IPS DF 6.9 (cell line): ENCODE measurements around the gene C2CD4C.
"Not testable (repeated sequence)": the region's sequence is repeated elsewhere in the genome, so short reads cannot be mapped to it uniquely, and the experiment has no call there.

Experiments used
- DNase-seq: peaks from one replicate; pipeline ENCODE4 v3.0.0-alpha.2; 2013; ENCODE audit warnings: low read depth, low spot score
- H3K27ac ChIP-seq: one replicate; pipeline ENCODE4 v1.5.1; 2013; ENCODE audit warnings: low read length, control low read depth
- H3K27me3 ChIP-seq: 2 replicates; pipeline ENCODE4 v1.6.1; 2013; ENCODE audit warnings: mild to moderate bottlenecking, low read length; ENCODE audit not compliant: control insufficient read depth, insufficient read depth
- H3K36me3 ChIP-seq: 2 replicates; pipeline ENCODE4 v1.6.1; 2013; ENCODE audit warnings: low read length; ENCODE audit not compliant: control insufficient read depth, insufficient read depth
- H3K4me1 ChIP-seq: 2 replicates; pipeline ENCODE4 v1.6.1; 2013; ENCODE audit warnings: low read length; ENCODE audit not compliant: control insufficient read depth, insufficient read depth
- H3K4me3 ChIP-seq: 2 replicates; pipeline ENCODE4 v1.5.1; 2013; ENCODE audit warnings: mild to moderate bottlenecking, low read length
- H3K9me3 ChIP-seq: 2 replicates; pipeline ENCODE4 v1.6.1; 2013; ENCODE audit warnings: low read length, inconsistent platforms; ENCODE audit not compliant: control insufficient read depth, insufficient read depth
- WGBS: extraction: QIAGEN DNeasy Blood & Tissue Kit; methylation state at CpG from one replicate; pipeline ENCODE4 v1.1.7; 2013; ENCODE audit warnings: mixed read lengths, missing lambda C conversion rate; ENCODE audit not compliant: insufficient read length, insufficient coverage; 5-methylcytosine and 5-hydroxymethylcytosine counted together

C2CD4C gene

DNA sequence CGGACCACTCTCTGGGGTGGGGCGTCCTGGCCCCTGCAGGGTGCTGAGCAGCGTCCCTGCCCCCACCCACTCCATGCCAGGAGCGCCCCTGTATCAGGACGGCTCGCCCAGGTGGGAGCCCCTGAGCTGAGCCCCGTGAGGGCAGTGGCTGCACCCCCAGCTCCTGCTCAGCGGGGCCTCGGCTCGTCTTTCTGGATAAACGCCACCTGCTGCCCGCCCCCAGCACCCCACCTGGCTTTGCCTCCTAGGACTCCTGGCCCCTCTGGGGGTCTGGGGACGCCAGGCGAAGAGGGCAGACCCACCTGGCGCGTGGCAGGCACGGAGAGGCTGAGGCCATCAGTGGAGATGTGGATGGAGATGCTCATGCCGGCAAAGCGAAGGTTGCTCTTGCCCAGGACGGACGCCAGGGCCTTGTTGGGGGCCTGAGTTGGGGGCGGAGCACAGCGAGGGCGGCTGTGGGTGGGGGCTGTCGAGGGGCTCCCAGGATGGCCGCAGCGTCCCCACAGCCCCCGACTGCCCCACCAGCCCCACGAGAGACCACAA, 29.5 kb upstream of the C2CD4C start:
- Histone ChIP-seq H3K9me3 (no peaks in the 10 kb centered on the region; the same call in 1 of the 2 replicates), H3K27me3 (no peaks in the 10 kb centered on the region)
- no CpG with 5 or more reads among the region's 29 CpGs for WGBS

DNA sequence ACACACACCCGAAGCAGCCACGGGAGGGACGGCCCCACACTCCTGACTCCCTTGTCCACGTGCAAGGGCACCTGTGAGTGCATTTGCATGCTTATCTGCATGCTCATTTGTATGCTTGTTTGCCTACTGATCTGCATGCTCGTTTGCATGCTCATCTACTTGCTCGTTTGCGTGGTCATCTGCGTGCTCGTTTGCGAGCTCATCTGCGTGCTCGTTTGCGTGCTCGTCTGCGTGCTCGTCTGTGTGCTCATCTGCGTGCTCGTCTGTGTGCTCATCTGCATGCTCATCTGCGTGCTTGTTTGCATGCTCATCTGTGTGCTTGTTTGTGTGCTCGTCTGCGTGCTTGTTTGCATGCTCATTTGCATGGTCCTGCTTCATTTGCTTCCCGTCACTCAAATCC, 28.1 kb upstream of the C2CD4C start:
- no CpG with 5 or more reads among the region's 22 CpGs for WGBS
- Histone ChIP-seq H3K27ac (no peak overlapping the region), H3K9me3 (no peaks in the 10 kb centered on the region; the same call in 1 of the 2 replicates), H3K4me3 (no peak overlapping the region), H3K36me3 (no peaks in the 10 kb centered on the region; the same call in 1 of the 2 replicates), H3K27me3 (no peaks in the 10 kb centered on the region), H3K4me1 (peaks cover 4% of the 10 kb centered on the region)
- DNase-seq: no peak

More for the DNA sequence above, 29.5 kb upstream of the C2CD4C start:
- peaks cover 4% of the 10 kb centered on the region for H3K4me1 ChIP-seq
- H3K36me3 ChIP-seq: no peaks in the 10 kb centered on the region; the same call in 1 of the 2 replicates
- H3K4me3 ChIP-seq: no peak overlapping the region; the same call in 1 of the 2 replicates
- H3K27ac ChIP-seq: no peak overlapping the region
- DNase-seq: no peak

DNA sequence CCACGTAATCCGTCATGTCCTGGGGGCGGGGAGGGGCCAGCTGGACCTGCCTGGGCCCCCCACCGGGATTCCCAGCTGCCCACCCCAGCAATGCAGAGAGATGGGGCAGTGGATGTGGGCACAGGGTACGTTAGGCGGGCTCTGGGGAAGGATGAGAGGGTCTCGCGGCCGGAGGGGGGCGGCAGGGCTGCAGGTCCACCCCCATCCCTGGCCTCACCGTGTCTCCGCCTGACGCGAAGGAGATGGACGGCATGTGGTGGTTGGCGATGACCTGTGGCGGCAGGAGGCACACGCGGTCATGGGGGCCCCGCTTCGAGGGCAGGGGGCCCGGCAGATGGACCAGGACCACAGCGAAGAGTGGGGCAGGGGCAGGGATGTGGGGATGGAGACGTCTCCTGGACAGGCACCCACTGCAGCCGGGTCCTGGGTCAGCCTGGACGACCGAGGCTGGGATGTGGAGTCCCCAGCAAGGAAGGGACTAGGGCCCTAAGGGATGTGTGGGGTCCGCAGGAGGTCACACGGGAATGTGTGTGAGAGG, 27.5 kb upstream of the C2CD4C start:
- H3K27me3 ChIP-seq: no peaks in the 10 kb centered on the region
- no CpG with 5 or more reads among the region's 29 CpGs for WGBS

DNA sequence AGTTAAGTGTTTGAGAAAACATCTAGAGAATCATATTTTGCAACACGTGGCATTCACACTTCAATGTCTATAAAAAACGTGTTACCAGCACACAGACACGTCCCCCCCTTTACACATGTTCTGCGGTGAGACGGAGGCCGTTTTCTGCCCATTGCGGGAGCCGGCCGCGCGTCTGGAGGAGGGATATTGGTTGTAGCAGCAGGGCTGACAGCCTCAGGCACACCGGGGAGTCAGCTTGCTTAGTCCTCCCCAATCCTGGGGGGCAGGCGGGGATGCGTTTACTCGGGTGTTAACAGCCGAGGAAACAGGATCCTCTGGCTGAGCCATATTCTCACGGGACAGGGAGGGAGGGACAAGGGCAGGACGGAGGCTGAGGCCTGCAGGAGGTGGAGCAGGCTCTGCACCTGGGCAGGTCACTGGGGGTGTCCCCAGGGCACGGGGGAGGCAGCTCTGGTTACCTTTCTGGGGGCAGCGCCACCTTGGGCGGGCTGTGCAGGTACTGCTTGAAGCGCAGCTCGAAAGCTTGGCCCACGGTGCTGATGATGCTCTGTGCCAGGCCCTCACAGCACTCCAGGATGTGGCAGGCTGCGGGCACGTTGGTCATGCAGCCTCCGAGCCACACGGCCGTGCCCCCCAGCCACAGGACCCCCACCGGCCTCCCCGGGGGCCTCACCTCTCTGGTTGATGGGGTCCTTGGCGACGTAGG, 26.9 kb upstream of the C2CD4C start:
- Histone ChIP-seq H3K27ac (no peak overlapping the region), H3K4me1 (peaks cover 2% of the 10 kb centered on the region), H3K4me3 (no peak overlapping the region), H3K27me3 (no peaks in the 10 kb centered on the region), H3K36me3 (no peaks in the 10 kb centered on the region; the same call in 1 of the 2 replicates), H3K9me3 (no peaks in the 10 kb centered on the region; the same call in 1 of the 2 replicates)
- no CpG with 5 or more reads among the region's 33 CpGs for WGBS
- DNase-seq: no peak

More for the DNA sequence above, 27.5 kb upstream of the C2CD4C start:
- Histone ChIP-seq H3K4me1 (peaks cover 4% of the 10 kb centered on the region), H3K4me3 (no peak overlapping the region), H3K36me3 (no peaks in the 10 kb centered on the region; the same call in 1 of the 2 replicates), H3K9me3 (no peaks in the 10 kb centered on the region; the same call in 1 of the 2 replicates), H3K27ac (no peak overlapping the region)
- no peak for DNase-seq

DNA sequence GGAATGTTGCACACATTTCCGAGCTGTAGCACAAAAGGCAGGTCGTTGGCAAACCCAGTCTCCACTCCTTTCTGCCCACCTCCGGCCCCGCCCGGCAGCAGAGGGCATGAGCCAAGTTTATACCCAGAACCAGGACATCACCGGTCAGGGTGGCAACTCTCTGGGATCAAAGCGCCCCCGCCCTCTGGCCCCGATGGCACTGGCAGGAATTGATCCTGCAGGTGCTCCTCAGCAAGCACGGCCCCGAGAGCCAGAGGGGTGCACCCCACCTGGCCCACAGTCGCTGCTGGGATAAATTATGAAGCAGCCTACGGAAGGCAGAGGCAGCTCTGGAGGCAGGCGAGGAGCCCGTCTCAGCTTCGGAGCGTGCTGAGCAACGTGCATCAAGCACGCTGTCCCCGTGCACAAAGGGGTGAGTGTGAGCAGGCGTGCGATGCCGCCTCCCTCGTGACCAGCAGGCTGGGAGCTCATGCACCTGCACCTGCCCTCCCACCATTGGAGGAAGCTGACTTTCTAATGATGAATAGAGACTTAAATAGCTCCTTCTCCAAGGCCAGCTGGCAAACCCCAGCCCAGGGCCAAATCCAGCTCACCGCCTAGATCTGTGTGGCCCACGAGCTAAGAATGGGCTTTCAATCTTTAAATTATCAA, 26.2 kb upstream of the C2CD4C start:
- H3K4me3 ChIP-seq: no peak overlapping the region
- WGBS: no CpG with 5 or more reads among the region's 26 CpGs
- H3K36me3 ChIP-seq: no peaks in the 10 kb centered on the region; the same call in 1 of the 2 replicates
- H3K27me3 ChIP-seq: no peaks in the 10 kb centered on the region
- no peaks in the 10 kb centered on the region; the same call in 1 of the 2 replicates for H3K9me3 ChIP-seq
- no peak for DNase-seq
- H3K4me1 ChIP-seq: peaks cover 2% of the 10 kb centered on the region
- H3K27ac ChIP-seq: no peak overlapping the region

DNA sequence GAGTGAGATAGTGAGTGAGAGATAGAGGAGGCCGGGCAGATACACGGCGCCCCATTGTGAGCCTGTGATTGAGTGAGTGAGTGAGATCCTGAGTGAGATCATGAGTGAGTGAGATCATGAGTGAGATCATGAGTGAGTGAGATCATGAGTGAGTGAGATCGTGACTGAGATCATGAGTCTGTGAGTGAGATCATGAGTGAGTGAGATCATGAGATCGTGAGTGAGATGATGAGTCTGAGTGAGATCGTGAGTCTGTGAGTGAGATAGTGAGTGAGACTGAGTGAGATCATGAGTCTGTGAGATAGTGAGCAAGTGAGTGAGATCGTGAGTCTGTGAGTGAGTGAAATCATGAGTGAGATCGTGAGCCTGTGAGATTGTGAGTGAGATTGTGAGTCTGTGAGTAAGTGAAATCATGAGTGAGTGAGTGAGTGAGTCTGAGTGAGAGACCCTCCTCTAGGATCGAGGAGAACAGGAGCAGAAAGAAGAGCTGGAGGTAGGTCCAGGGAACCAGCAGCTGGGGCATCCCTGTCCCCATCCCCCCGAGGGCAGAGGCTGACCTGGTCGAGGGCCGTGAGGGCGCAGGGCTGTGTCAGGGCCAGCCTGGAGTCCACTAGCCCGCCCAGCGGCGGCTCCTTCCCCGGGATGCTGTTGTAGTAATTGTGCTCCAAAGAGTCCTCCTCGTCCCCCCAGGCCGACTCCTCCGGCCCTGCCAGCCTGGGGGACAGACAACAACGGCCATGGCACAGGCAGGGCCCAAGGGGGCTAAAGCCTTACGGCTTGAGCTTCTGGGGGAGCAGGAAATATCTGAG, 25.4 kb upstream of the C2CD4C start:
- H3K27me3 ChIP-seq: no peaks in the 10 kb centered on the region
- 100% methylated on average over 5 of the region's 22 CpGs for WGBS
- DNase-seq: no peak
- H3K4me3 ChIP-seq: no peak overlapping the region
- no peak overlapping the region for H3K27ac ChIP-seq
- H3K4me1 ChIP-seq: peaks cover 2% of the 10 kb centered on the region
- H3K9me3 ChIP-seq: no peaks in the 10 kb centered on the region; the same call in 1 of the 2 replicates
- no peaks in the 10 kb centered on the region; the same call in 1 of the 2 replicates for H3K36me3 ChIP-seq

DNA sequence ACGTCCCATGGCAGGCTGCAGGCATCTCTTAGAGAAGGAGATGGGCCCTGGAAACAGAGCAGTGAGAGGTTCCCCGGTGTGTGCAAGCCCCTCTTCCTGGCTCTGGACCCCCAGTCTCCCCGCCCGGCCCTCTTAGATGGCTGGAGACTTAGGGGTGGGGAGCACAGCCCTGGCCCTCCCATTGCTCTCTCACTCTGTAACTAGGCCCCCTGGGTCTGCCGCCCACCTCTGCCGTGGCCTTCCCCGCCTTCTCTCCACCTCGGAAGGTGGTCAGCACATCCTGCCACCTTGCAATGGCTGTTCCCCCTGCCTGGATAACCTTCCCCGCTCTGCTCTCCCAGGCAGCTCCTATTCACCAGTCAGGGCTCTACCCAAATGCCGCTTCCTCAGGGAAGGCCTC, 21.8 kb upstream of the C2CD4C start:
- Histone ChIP-seq H3K4me1 (no peaks in the 10 kb centered on the region), H3K27me3 (no peaks in the 10 kb centered on the region), H3K36me3 (no peaks in the 10 kb centered on the region), H3K4me3 (no peak overlapping the region), H3K27ac (no peak overlapping the region), H3K9me3 (no peaks in the 10 kb centered on the region; the same call in 1 of the 2 replicates)
- no CpG with 5 or more reads among the region's 10 CpGs for WGBS
- no peak for DNase-seq

DNA sequence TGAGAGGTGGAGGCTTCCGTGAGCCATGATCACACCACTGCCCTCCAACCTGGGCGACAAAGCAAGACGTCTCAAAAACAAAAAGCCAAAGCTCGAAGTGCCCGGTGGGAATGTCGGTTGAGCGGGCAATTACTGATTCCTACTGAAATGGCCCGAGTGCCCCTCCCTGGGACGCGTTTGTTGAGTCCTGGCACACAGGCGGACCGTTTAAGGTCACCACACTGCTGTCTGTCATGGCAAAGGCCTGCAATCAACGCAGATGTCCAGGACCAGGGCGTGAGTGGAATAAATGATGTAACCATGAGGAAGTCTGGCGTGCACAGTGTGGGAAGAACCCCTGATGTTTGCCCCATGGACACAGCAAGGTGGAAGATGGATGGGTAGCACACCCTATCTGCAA, 19.2 kb upstream of the C2CD4C start:
- DNase-seq: no peak
- no CpG with 5 or more reads among the region's 15 CpGs for WGBS
- H3K27me3 ChIP-seq: no peaks in the 10 kb centered on the region
- H3K27ac ChIP-seq: no peak overlapping the region
- no peaks in the 10 kb centered on the region for H3K9me3 ChIP-seq
- no peak overlapping the region for H3K4me3 ChIP-seq
- H3K4me1 ChIP-seq: no peaks in the 10 kb centered on the region; the same call in 1 of the 2 replicates
- H3K36me3 ChIP-seq: no peaks in the 10 kb centered on the region; the same call in 1 of the 2 replicates

DNA sequence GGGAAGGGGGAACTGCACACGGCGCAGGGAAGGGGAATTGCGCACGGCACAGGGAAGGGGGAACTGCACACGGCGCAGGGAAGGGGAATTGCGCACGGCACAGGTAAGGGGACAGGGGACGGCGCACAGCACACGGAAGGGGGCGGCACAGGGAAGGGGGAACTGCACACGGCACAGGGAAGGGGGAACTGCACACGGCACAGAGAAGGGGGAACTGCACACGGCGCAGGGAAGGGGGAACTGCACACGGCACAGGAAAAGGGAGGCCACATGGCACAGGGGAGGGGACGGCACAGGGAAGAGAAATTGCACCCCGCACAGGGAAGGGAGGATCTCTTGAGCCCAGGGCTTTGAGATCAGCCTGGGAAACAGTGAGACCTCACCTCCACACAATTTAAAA, 18.7 kb upstream of the C2CD4C start:
- not testable (repeated sequence) for H3K27me3 ChIP-seq, H3K36me3 ChIP-seq, H3K4me3 ChIP-seq, H3K27ac ChIP-seq, DNase-seq, H3K4me1 ChIP-seq, H3K9me3 ChIP-seq
- no CpG with 5 or more reads among the region's 19 CpGs for WGBS
